ENCODE results near the gene VOPP1.

VOPP1 gene

DNA sequence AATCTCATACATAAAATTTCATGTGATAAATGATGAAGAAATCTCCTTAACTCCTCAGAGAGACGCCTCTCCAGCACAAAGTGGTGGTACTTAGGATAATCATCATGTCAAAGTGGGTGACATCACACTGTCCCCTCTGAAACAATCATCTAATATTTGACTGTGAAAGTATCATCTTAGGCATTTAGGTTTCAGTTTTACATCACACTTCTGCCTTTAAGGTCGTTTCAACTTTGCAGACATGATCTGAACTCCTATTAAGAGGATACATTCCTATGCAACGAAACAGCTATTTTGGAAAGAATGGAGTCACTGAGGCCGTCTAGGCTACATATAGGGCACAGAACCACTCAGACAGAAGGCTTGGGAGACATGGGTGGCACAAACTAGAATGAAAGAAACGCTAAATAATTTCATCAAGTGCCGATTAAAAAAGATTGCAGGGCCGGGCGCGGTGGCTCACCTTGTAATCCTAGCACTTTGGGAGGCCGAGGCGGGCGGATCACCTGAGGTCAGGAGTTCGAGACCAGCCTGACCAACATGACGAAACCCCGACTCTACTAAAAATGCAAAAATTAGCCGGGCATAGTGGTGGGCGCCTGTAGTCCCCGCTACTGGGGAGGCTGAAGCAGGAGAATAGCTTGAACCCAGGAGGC, 2.0 kb downstream of the VOPP1 start:
- no peak for DNase-seq (ENCODE audit: insufficient read length, low spot score)
- peak; percentile 82 for FAIRE-seq
- TF ChIP-seq SPI1 (IDR thresholded peaks at IDR 0.05; ENCODE audit: low read depth, low read length) (peak; percentile 61), POLR2A (IDR thresholded peaks at IDR 0.05; ENCODE audit: low read depth, low read length) (0 out of 2 replicates have a peak, but pooled peaks have one; percentile 8), POLR2AphosphoS5 (IDR thresholded peaks at IDR 0.05; ENCODE audit: low read depth, low read length) (no peak), PAX5 (IDR thresholded peaks at IDR 0.05; ENCODE audit: insufficient read depth, low read length, severe bottlenecking) (no peak), TAF1 (IDR thresholded peaks at IDR 0.05; ENCODE audit: low read depth, low read length) (0 out of 2 replicates have a peak, but pooled peaks have one; percentile 41), POU2F2 (IDR thresholded peaks at IDR 0.05; ENCODE audit: low read depth, low read length) (no peak)

- no peak for FAIRE-seq
- TF ChIP-seq POLR2A (IDR thresholded peaks at IDR 0.05; ENCODE audit: low read depth, low read length): peak; percentile 38; the same call in 1 of the 2 replicates
- peak; percentile 58; the same call in 1 of the 2 replicates for TF ChIP-seq POU2F2 (IDR thresholded peaks at IDR 0.05; ENCODE audit: low read depth, low read length)
- peak; percentile 63 for TF ChIP-seq POLR2AphosphoS5 (IDR thresholded peaks at IDR 0.05; ENCODE audit: low read depth, low read length)
- TF ChIP-seq PAX5 (IDR thresholded peaks at IDR 0.05; ENCODE audit: insufficient read depth, low read length, severe bottlenecking): no peak
- no peak for TF ChIP-seq SPI1 (IDR thresholded peaks at IDR 0.05; ENCODE audit: low read depth, low read length)
- peak; percentile 31 for TF ChIP-seq TAF1 (IDR thresholded peaks at IDR 0.05; ENCODE audit: low read depth, low read length)
- DNase-seq (ENCODE audit: insufficient read length, low spot score): no peak
These were observed 2.5 kb downstream of the VOPP1 start for GRCh38 chr7:55569797-55570196.

GRCh38 chr7:55569269-55569663, 3.0 kb downstream of the VOPP1 start:
- FAIRE-seq: peak; percentile 92
- TF ChIP-seq PAX5 (IDR thresholded peaks at IDR 0.05; ENCODE audit: insufficient read depth, low read length, severe bottlenecking) (no peak), POLR2A (IDR thresholded peaks at IDR 0.05; ENCODE audit: low read depth, low read length) (no peak), POU2F2 (IDR thresholded peaks at IDR 0.05; ENCODE audit: low read depth, low read length) (peak; percentile 63; the same call in 1 of the 2 replicates), SPI1 (IDR thresholded peaks at IDR 0.05; ENCODE audit: low read depth, low read length) (peak; percentile 15; the same call in 1 of the 2 replicates), TAF1 (IDR thresholded peaks at IDR 0.05; ENCODE audit: low read depth, low read length) (no peak), POLR2AphosphoS5 (IDR thresholded peaks at IDR 0.05; ENCODE audit: low read depth, low read length) (no peak)
- DNase-seq (ENCODE audit: insufficient read length, low spot score): no peak

GRCh38 chr7:55568613-55569268, 3.6 kb downstream of the VOPP1 start:
- FAIRE-seq (no peak), DNase-seq (ENCODE audit: insufficient read length, low spot score) (no peak)
- TF ChIP-seq POLR2A (IDR thresholded peaks at IDR 0.05; ENCODE audit: low read depth, low read length) (no peak), PAX5 (IDR thresholded peaks at IDR 0.05; ENCODE audit: insufficient read depth, low read length, severe bottlenecking) (no peak), POLR2AphosphoS5 (IDR thresholded peaks at IDR 0.05; ENCODE audit: low read depth, low read length) (no peak), POU2F2 (IDR thresholded peaks at IDR 0.05; ENCODE audit: low read depth, low read length) (no peak), TAF1 (IDR thresholded peaks at IDR 0.05; ENCODE audit: low read depth, low read length) (no peak), SPI1 (IDR thresholded peaks at IDR 0.05; ENCODE audit: low read depth, low read length) (no peak)

GRCh38 chr7:55567571-55567970, 4.7 kb downstream of the VOPP1 start:
- no peak for DNase-seq (ENCODE audit: insufficient read length, low spot score)
- no peak for TF ChIP-seq TAF1 (IDR thresholded peaks at IDR 0.05; ENCODE audit: low read depth, low read length)
- no peak for TF ChIP-seq POU2F2 (IDR thresholded peaks at IDR 0.05; ENCODE audit: low read depth, low read length)
- TF ChIP-seq POLR2AphosphoS5 (IDR thresholded peaks at IDR 0.05; ENCODE audit: low read depth, low read length): no peak
- no peak for TF ChIP-seq POLR2A (IDR thresholded peaks at IDR 0.05; ENCODE audit: low read depth, low read length)
- TF ChIP-seq PAX5 (IDR thresholded peaks at IDR 0.05; ENCODE audit: insufficient read depth, low read length, severe bottlenecking): no peak
- no peak for TF ChIP-seq SPI1 (IDR thresholded peaks at IDR 0.05; ENCODE audit: low read depth, low read length)
- FAIRE-seq: no peak

GRCh38 chr7:55565681-55566080, 6.6 kb downstream of the VOPP1 start:
- FAIRE-seq (peak; percentile 33), DNase-seq (ENCODE audit: insufficient read length, low spot score) (no peak)
- TF ChIP-seq TAF1 (IDR thresholded peaks at IDR 0.05; ENCODE audit: low read depth, low read length) (no peak), POU2F2 (IDR thresholded peaks at IDR 0.05; ENCODE audit: low read depth, low read length) (no peak), POLR2A (IDR thresholded peaks at IDR 0.05; ENCODE audit: low read depth, low read length) (no peak), SPI1 (IDR thresholded peaks at IDR 0.05; ENCODE audit: low read depth, low read length) (no peak), POLR2AphosphoS5 (IDR thresholded peaks at IDR 0.05; ENCODE audit: low read depth, low read length) (no peak), PAX5 (IDR thresholded peaks at IDR 0.05; ENCODE audit: insufficient read depth, low read length, severe bottlenecking) (no peak)

DNA sequence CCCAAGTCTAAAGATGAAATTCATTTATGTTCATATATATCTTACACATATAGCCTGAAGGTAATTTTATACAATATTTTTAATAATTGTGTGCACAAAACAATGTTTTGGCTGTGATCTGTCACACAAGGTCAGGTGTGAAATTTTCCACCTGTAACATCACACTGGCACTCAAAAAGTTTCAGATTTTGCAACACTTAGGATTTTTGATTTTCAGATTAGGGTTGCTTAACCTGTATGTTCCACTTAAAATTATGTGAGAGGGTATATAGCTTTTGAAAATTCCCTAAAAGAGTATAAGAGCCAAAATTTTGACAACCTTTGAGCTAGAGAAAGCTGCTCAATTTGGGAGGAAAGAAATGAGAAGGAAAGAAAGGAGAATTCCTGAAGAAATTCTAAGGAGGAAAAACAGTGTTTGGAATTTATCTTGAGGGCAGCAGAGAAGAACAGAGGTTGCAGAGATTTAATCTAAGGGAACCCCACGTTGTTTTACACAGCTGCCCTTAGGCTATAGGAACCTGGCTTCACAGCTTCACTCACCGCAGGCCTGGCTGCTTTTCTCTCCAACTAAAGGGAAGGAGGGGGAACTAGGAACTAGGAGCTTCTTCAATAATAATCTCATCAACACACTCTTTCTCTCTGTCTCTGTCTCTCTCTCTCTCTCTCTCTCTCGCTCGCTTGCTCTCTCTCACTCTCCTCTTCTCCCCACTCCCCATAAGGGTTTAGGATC, 8.5 kb downstream of the VOPP1 start:
- TF ChIP-seq POLR2A (IDR thresholded peaks at IDR 0.05; ENCODE audit: low read depth, low read length) (no peak), TAF1 (IDR thresholded peaks at IDR 0.05; ENCODE audit: low read depth, low read length) (no peak), POU2F2 (IDR thresholded peaks at IDR 0.05; ENCODE audit: low read depth, low read length) (no peak), POLR2AphosphoS5 (IDR thresholded peaks at IDR 0.05; ENCODE audit: low read depth, low read length) (no peak), PAX5 (IDR thresholded peaks at IDR 0.05; ENCODE audit: insufficient read depth, low read length, severe bottlenecking) (no peak), SPI1 (IDR thresholded peaks at IDR 0.05; ENCODE audit: low read depth, low read length) (no peak)
- FAIRE-seq: no peak
- no peak for DNase-seq (ENCODE audit: insufficient read length, low spot score)

- no peak for DNase-seq (ENCODE audit: insufficient read length, low spot score)
- peak; percentile 82 for FAIRE-seq
- peak; percentile 94 for TF ChIP-seq SPI1 (IDR thresholded peaks at IDR 0.05; ENCODE audit: low read depth, low read length)
- no peak for TF ChIP-seq PAX5 (IDR thresholded peaks at IDR 0.05; ENCODE audit: insufficient read depth, low read length, severe bottlenecking)
These were observed 10.6 kb downstream of the VOPP1 start for GRCh38 chr7:55561690-55562089.
